ENCODE results near the gene FAM135A. TPM values are rescaled to one million over a fixed set of nuclear protein-coding genes. Genes with fewer than 3 reads are reported as not detected.

FAM135A gene
- total and polyA plus RNA-seq, 9 of the 15 experiments (the other 6 are each of a cell fraction or from before 2014, with no cell fraction given): 7.4 to 32.9 (median 19.2) TPM

GRCh38 chr6:70398783-70399728 is 14.3 kb upstream of the FAM135A start (continued):
- TF ChIP-seq ARID3A (IDR thresholded peaks at IDR 0.05; ENCODE audit: borderline replicate concordance, low read depth, low read length): peak; percentile 69; the same call in 1 of the 2 replicates
- no peak for TF ChIP-seq ARNT (IDR thresholded peaks at IDR 0.05)
- peak; percentile 31; the same call in 1 of the 2 replicates for TF ChIP-seq BACH1 (tag; IDR thresholded peaks at IDR 0.05)
- TF ChIP-seq FOSL1 (tag; conservative IDR thresholded peaks at IDR 0.05): peak; percentile 88
- TF ChIP-seq MXD1 (CRISPR knock-in tag; IDR thresholded peaks at IDR 0.05; ENCODE audit: borderline replicate concordance, poor library complexity, severe bottlenecking): no peak
- no peak for TF ChIP-seq L3MBTL2 (IDR thresholded peaks at IDR 0.05)
- TF ChIP-seq OTX1 (CRISPR knock-in tag; IDR thresholded peaks at IDR 0.05): no peak
- peak; percentile 31 for TF ChIP-seq CCNT2 (IDR thresholded peaks at IDR 0.05; ENCODE audit: borderline replicate concordance, extremely low read depth, insufficient read length, low read depth, low read length)
- peak; percentile 45 for TF ChIP-seq MAFK (IDR thresholded peaks at IDR 0.05; ENCODE audit: low read length)
- 0 out of 2 replicates have a peak, but pooled peaks have one; percentile 2 for TF ChIP-seq CREM (IDR thresholded peaks at IDR 0.05; ENCODE audit: low read depth)
- 0 out of 2 replicates have a peak, but pooled peaks have one; percentile 25 for TF ChIP-seq ZBTB33 (CRISPR knock-in tag; IDR thresholded peaks at IDR 0.05)
- peak in 1 of 2 experiments; percentile 60; a peak in 1 of 4 replicates for TF ChIP-seq BCLAF1 (IDR thresholded peaks at IDR 0.05; ENCODE audit: borderline replicate concordance in 1 of 2, control insufficient read depth in 1 of 2, low read depth in 2 of 2, low read length in 1 of 2)
- peak; percentile 84 for TF ChIP-seq ZNF316 (IDR thresholded peaks at IDR 0.05)
- no peak for TF ChIP-seq CBFB (CRISPR knock-in tag; IDR thresholded peaks at IDR 0.05)
- no peak for TF ChIP-seq ZNF408 (CRISPR knock-in tag; IDR thresholded peaks at IDR 0.05; ENCODE audit: low read depth)
- TF ChIP-seq ZNF830 (CRISPR knock-in tag; IDR thresholded peaks at IDR 0.05): no peak
- TF ChIP-seq POLR2AphosphoS5 (IDR thresholded peaks at IDR 0.05; ENCODE audit: control insufficient read depth, insufficient read depth, low read depth, low read length): peak; percentile 21; the same call in 1 of the 2 replicates
- no peak for TF ChIP-seq TARDBP (IDR thresholded peaks at IDR 0.05)
- TF ChIP-seq NRF1 (conservative IDR thresholded peaks at IDR 0.05 in 1 of 2, IDR thresholded peaks at IDR 0.05 in 1 of 2): no peak
